ENCODE measurements around the gene CPE.

- TF ChIP-seq CTCF (conservative IDR thresholded peaks at IDR 0.05; ENCODE audit: low read depth, low read length) (no peak), POLR2A (IDR thresholded peaks at IDR 0.05; ENCODE audit: low read depth, low read length) (no peak), RAD21 (IDR thresholded peaks at IDR 0.05; ENCODE audit: low read length) (no peak), BHLHE40 (IDR thresholded peaks at IDR 0.05; ENCODE audit: low read depth, low read length) (no peak), RFX5 (IDR thresholded peaks at IDR 0.05; ENCODE audit: low read depth, low read length) (no peak), ELK1 (IDR thresholded peaks at IDR 0.05; ENCODE audit: borderline replicate concordance, low read depth, low read length) (no peak), CEBPB (IDR thresholded peaks at IDR 0.05; ENCODE audit: low read depth, low read length) (no peak), SMC3 (IDR thresholded peaks at IDR 0.05; ENCODE audit: low read depth, low read length) (no peak), MXI1 (IDR thresholded peaks at IDR 0.05; ENCODE audit: borderline replicate concordance, low read depth, low read length) (no peak)
These were observed 58.9 kb downstream of the CPE start for GRCh38 chr4:165437691-165438090.
